HG03565 (cell line): ENCODE measurements around the gene DLL1.
A peak's percentile ranks its signal among the peaks of the same experiment; 100 is the strongest.

Experiments
- ATAC-seq: cut with Tn5 transposase; IDR thresholded peaks from one replicate; pipeline ENCODE4 v1.9.1; 2021; ENCODE audit warnings: mild to moderate bottlenecking, moderate library complexity; ENCODE audit not compliant: unreplicated experiment

DLL1 gene

GRCh38 chr6:170283212-170284081, 7.4 kb downstream of the DLL1 start:
- no peak for ATAC-seq

- ATAC-seq, result no peak
Observed at GRCh38 chr6:170282512-170283158, 8.2 kb downstream of the DLL1 start.

GRCh38 chr6:170281331-170282292, 9.3 kb downstream of the DLL1 start:
- no peak for ATAC-seq

GRCh38 chr6:170280689-170281045, 10.2 kb downstream of the DLL1 start:
- no peak for ATAC-seq

GRCh38 chr6:170279977-170280688, 10.7 kb downstream of the DLL1 start:
- no peak for ATAC-seq

- no peak for ATAC-seq
Observed at GRCh38 chr6:170279426-170279825, 11.5 kb downstream of the DLL1 start.

GRCh38 chr6:170278743-170279094, 12.2 kb downstream of the DLL1 start:
- no peak for ATAC-seq

GRCh38 chr6:170277893-170278742, 12.8 kb downstream of the DLL1 start:
- no peak for ATAC-seq

GRCh38 chr6:170276369-170277057, 14.4 kb downstream of the DLL1 start:
- no peak for ATAC-seq

- no peak for ATAC-seq
Observed at GRCh38 chr6:170274713-170275560, 15.9 kb downstream of the DLL1 start.

GRCh38 chr6:170273681-170274080, 17.2 kb downstream of the DLL1 start:
- ATAC-seq, result no peak

- no peak for ATAC-seq
Observed at GRCh38 chr6:170273191-170273590, 17.7 kb downstream of the DLL1 start.

GRCh38 chr6:170272341-170273065, 18.4 kb downstream of the DLL1 start:
- no peak for ATAC-seq

GRCh38 chr6:170271771-170272314, 19.0 kb downstream of the DLL1 start:
- peak; percentile 90 for ATAC-seq

- ATAC-seq, result no peak
Observed at GRCh38 chr6:170270984-170271593, 19.8 kb downstream of the DLL1 start.

- no peak for ATAC-seq
Observed at GRCh38 chr6:170269846-170270541, 20.9 kb downstream of the DLL1 start.
